Panc1 (cell line): ENCODE measurements around the gene ADD2.

Experiments
- CTCF ChIP-seq: fragments of 450-650 bp; IDR thresholded peaks from 2 replicates; pipeline ENCODE4 v1.5.1; 2017; ENCODE audit warnings: mild to moderate bottlenecking
- POLR2AphosphoS5 ChIP-seq: IDR thresholded peaks from 2 replicates; pipeline ENCODE4 v1.6.1; 2012; ENCODE audit warnings: mild to moderate bottlenecking, low read depth, low read length, moderate library complexity
- SIN3A ChIP-seq: IDR thresholded peaks from 2 replicates; pipeline ENCODE4 v1.6.1; 2012; ENCODE audit warnings: low read depth, mild to moderate bottlenecking, low read length, moderate library complexity, borderline replicate concordance; ENCODE audit not compliant: insufficient read depth
- TF ChIP-seq, protein P1 (sequence below), 2 experiments: IDR thresholded peaks; 2 replicates each; pipeline ENCODE4 v1.6.1; 2011 to 2012; ENCODE audit warnings: low read depth in 2 of 2, control low read depth in 1 of 2, low read length in 1 of 2, mild to moderate bottlenecking in 1 of 2, moderate library complexity in 1 of 2; ENCODE audit not compliant: insufficient read depth in 1 of 2

DNA sequence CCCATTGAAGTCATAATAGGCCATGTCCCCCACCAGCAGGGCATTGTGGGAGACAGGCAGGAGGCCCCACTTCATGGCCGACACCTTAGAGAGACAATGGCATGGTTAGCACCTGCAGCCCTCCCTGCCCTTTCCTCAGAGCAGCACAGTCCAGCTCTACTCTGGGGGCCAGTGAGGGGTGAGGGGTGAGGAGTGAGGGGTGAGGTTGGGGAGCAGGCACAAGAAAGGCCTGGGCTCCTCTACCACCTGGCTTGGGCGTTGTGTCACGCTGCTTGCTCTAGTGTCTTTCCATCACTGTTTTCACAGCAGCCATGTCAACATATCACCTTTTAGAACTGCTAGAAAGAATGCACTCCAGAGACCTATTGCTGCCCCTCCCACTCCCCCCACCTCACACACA lies 77.2 kb downstream of the ADD2 start:
- TF ChIP-seq, protein P1, sequence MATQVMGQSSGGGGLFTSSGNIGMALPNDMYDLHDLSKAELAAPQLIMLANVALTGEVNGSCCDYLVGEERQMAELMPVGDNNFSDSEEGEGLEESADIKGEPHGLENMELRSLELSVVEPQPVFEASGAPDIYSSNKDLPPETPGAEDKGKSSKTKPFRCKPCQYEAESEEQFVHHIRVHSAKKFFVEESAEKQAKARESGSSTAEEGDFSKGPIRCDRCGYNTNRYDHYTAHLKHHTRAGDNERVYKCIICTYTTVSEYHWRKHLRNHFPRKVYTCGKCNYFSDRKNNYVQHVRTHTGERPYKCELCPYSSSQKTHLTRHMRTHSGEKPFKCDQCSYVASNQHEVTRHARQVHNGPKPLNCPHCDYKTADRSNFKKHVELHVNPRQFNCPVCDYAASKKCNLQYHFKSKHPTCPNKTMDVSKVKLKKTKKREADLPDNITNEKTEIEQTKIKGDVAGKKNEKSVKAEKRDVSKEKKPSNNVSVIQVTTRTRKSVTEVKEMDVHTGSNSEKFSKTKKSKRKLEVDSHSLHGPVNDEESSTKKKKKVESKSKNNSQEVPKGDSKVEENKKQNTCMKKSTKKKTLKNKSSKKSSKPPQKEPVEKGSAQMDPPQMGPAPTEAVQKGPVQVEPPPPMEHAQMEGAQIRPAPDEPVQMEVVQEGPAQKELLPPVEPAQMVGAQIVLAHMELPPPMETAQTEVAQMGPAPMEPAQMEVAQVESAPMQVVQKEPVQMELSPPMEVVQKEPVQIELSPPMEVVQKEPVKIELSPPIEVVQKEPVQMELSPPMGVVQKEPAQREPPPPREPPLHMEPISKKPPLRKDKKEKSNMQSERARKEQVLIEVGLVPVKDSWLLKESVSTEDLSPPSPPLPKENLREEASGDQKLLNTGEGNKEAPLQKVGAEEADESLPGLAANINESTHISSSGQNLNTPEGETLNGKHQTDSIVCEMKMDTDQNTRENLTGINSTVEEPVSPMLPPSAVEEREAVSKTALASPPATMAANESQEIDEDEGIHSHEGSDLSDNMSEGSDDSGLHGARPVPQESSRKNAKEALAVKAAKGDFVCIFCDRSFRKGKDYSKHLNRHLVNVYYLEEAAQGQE (IDR thresholded peaks at IDR 0.05; ENCODE audit: insufficient read depth in 1 of 2, low read depth in 2 of 2, low read length in 1 of 2), result no peak
- TF ChIP-seq CTCF (no peak), POLR2AphosphoS5 (no peak), SIN3A (no peak)
